Measurements from ENCODE around the gene NECTIN1.

DNA sequence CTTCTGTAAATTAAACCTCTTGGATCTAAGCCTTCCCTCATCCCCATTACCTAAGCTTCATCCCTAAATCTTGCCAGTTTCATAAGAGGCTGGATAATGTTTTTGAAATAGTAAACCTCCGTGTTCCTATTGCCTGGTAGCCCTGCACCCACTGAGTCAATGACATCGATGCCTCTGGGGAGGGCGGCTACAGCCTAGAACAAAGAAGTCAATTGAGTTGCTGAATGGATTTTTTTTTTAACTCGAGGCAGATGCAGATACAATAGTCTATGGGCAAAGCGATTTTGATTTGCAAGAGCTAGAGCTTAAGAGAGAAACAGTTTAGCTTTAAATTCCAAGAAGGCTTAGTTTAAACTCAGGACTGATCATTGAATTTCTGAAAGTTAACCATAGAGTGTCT is 121.3 kb downstream of the NECTIN1 start:
- TF ChIP-seq, protein P1, sequence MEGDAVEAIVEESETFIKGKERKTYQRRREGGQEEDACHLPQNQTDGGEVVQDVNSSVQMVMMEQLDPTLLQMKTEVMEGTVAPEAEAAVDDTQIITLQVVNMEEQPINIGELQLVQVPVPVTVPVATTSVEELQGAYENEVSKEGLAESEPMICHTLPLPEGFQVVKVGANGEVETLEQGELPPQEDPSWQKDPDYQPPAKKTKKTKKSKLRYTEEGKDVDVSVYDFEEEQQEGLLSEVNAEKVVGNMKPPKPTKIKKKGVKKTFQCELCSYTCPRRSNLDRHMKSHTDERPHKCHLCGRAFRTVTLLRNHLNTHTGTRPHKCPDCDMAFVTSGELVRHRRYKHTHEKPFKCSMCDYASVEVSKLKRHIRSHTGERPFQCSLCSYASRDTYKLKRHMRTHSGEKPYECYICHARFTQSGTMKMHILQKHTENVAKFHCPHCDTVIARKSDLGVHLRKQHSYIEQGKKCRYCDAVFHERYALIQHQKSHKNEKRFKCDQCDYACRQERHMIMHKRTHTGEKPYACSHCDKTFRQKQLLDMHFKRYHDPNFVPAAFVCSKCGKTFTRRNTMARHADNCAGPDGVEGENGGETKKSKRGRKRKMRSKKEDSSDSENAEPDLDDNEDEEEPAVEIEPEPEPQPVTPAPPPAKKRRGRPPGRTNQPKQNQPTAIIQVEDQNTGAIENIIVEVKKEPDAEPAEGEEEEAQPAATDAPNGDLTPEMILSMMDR (IDR thresholded peaks at IDR 0.05; ENCODE audit: low read depth, low read length, poor library complexity, severe bottlenecking): no peak
- no peak for TF ChIP-seq EZH2phosphoT487 (IDR thresholded peaks at IDR 0.05; ENCODE audit: borderline replicate concordance, low read length)

Measured in DOHH2 (cell line).